GM19043 (cell line): Measurements from ENCODE around the gene SFXN5.

Experiments used
- ATAC-seq: cut with Tn5 transposase; IDR thresholded peaks from one replicate; pipeline ENCODE4 v1.9.1; 2021; ENCODE audit warnings: low read depth; ENCODE audit not compliant: unreplicated experiment

Gene SFXN5

DNA sequence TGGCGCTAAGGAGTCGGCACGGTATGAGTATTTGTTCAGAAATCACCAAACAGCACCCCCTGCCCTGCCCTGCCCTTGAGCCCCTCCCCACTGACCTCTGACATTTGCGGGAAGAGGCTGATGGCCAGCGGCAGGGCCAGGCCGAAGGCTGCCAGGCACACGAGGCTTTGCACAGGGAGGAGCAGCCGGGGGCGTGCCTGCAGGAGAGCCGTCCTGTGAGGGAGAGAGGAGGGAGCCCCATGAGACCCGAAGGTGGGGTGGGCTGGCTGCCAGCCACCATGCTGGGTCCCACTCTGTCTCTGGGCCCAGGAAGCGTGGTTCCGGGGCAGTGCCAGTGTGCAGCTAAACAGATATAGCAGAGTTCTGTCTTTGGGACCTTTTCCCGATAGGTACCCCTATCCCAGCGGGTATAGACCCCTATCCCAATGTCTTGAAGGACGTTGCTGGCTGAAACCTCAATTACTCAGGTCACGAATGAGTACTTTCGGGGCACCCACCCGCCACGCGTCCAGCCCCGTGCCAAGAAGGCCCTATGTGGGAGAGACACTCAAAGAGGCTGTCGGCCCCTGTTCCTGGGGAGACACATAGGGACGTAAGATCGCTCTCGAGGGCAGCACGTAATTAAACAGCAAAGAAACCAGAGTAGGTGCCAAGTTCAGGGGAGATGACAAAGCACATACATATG is 110.3 kb downstream of the SFXN5 start:
- ATAC-seq: no peak

GRCh38 chr2:72959995-72960981 is 111.2 kb downstream of the SFXN5 start:
- no peak for ATAC-seq

GRCh38 chr2:72959554-72959953 is 112.0 kb downstream of the SFXN5 start:
- ATAC-seq: no peak

GRCh38 chr2:72958542-72959385 is 112.7 kb downstream of the SFXN5 start:
- ATAC-seq: no peak

DNA sequence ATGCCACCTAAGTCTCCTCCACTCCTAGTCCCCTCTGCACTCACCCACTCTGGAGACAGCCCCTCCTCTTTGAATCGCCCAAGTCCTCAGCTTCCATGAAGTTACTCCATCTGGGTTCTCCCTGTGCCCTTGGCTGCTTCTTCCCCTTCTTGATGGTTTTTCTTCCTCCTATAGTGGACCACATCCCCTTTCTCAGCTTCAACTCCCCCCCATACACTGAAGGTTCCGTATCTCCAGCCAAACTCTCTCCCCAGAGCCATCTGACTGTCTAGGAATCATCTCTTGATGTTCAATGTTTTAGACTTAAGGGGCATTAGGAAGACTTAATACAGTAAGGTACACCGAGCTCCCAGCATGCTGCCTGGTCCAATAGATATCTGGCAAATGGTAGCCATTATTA is 114.6 kb downstream of the SFXN5 start:
- no peak for ATAC-seq

DNA sequence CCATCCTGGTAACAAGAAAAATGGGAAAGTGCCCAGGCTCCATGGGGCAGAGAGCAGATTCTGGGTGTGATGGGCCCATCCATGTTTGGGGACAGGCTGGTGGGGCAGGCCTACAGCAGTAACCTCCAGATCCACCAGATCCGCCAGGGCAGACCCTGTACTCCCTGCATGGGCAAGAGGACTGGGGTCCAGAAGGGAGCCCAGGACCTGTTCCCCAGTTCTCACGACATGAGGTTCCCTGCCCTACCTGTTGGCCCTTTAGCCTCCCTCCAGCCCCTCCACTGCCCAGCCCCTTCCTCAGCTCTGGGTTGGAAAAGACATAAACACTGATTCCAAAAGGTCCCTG is 115.5 kb downstream of the SFXN5 start:
- ATAC-seq: no peak

DNA sequence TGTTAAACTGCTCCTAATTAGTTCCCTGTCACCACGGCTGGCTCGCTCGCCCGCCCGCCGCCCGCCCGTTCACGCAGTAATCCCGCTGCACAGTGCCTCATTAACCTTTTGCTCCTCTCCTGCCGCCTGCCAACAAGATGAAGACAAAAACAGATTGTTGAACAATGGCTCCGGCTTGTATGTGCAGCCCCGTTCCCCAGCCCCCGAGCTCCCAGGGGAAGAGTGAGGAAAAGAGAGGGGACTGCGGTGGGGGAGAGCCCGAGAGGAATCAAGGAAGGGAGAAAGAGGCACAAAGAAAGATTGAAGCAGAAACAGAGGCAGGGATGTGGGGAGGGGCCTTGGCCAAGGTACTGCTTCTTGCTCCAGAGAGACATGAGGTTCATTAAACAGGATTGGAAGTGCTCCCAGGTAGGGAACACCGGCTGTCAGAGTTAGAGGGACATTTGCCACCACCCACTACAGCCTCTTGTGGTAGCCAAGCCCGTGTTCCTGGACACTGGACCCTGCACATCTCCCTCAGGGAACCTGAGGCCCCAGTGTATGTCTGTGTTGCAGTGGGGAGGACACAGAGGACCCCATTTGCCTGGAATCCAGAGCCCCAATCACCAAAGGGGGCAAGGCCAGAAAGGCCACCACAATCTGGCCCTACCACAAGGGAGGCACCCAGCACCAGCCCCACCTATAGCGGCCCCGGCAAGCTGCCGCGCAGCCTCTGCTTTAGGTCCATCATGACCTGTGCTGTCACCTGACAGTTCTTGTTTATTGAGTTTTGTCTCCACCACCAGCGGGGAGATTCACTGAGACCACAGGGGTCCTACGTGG is 116.1 kb downstream of the SFXN5 start:
- no peak for ATAC-seq

- no peak for ATAC-seq
Observed at GRCh38 chr2:72954376-72955227, 116.9 kb downstream of the SFXN5 start.

- ATAC-seq: no peak
Observed at GRCh38 chr2:72953976-72954375, 117.5 kb downstream of the SFXN5 start.

GRCh38 chr2:72953528-72953927 is 118.0 kb downstream of the SFXN5 start:
- no peak for ATAC-seq

GRCh38 chr2:72952961-72953360 is 118.6 kb downstream of the SFXN5 start:
- no peak for ATAC-seq

GRCh38 chr2:72952110-72952823 is 119.2 kb downstream of the SFXN5 start:
- no peak for ATAC-seq

- no peak for ATAC-seq
Observed at GRCh38 chr2:72951303-72952095, 120.0 kb downstream of the SFXN5 start.

GRCh38 chr2:72950558-72951255 is 120.8 kb downstream of the SFXN5 start:
- no peak for ATAC-seq

- no peak for ATAC-seq
Observed at GRCh38 chr2:72949642-72950041, 121.9 kb downstream of the SFXN5 start.

GRCh38 chr2:72949045-72949444 is 122.5 kb downstream of the SFXN5 start:
- ATAC-seq: no peak
